ENCODE results near the gene ATF4.

DNA sequence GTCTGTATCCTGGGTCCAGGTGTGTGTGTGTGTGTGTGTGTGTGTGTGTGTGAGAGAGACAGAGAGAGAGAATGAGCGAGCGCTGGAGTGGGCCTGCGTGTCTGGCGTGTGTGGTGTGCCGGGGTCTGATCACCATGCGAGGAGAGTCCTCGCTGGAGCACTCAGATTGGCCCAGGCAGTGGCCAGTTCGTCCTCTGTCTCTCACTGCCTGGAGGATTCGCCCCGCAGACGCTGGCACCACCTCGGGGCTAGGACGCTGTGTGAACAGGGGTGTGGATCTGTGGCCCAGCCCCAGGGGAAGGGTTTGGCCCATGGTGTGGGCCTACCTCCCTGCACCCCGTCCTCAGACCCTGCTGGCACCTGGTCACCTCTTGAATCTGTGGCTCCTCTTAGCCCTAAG is 38.6 kb downstream of the ATF4 start:
- TF ChIP-seq, protein P1, sequence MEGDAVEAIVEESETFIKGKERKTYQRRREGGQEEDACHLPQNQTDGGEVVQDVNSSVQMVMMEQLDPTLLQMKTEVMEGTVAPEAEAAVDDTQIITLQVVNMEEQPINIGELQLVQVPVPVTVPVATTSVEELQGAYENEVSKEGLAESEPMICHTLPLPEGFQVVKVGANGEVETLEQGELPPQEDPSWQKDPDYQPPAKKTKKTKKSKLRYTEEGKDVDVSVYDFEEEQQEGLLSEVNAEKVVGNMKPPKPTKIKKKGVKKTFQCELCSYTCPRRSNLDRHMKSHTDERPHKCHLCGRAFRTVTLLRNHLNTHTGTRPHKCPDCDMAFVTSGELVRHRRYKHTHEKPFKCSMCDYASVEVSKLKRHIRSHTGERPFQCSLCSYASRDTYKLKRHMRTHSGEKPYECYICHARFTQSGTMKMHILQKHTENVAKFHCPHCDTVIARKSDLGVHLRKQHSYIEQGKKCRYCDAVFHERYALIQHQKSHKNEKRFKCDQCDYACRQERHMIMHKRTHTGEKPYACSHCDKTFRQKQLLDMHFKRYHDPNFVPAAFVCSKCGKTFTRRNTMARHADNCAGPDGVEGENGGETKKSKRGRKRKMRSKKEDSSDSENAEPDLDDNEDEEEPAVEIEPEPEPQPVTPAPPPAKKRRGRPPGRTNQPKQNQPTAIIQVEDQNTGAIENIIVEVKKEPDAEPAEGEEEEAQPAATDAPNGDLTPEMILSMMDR (IDR thresholded peaks at IDR 0.05) = no peak
- TF ChIP-seq EP300 (IDR thresholded peaks at IDR 0.05) = no peak
- no peak for TF ChIP-seq POLR2A (IDR thresholded peaks at IDR 0.05)

All from suprapubic skin (tissue), 3 donors.